HEK293T (cell line): ENCODE data around the gene ANKRD44.

ENCODE experiments used
- FOXK2 ChIP-seq: fragments of 450-650 bp; IDR thresholded peaks from 2 replicates; pipeline ENCODE4 v1.6.1; 2016; ENCODE audit warnings: mild to moderate bottlenecking
- LEF1 ChIP-seq: fragments of 450-650 bp; IDR thresholded peaks from 2 replicates; pipeline ENCODE4 v1.6.1; 2017; ENCODE audit warnings: mild to moderate bottlenecking, borderline replicate concordance
- NFRKB ChIP-seq: fragments of 450-650 bp; IDR thresholded peaks from 2 replicates; pipeline ENCODE4 v1.6.1; 2016; ENCODE audit warnings: mild to moderate bottlenecking, moderate library complexity
- SP1 ChIP-seq: fragments of 450-650 bp; IDR thresholded peaks from 2 replicates; pipeline ENCODE4 v1.6.1; 2017

DNA sequence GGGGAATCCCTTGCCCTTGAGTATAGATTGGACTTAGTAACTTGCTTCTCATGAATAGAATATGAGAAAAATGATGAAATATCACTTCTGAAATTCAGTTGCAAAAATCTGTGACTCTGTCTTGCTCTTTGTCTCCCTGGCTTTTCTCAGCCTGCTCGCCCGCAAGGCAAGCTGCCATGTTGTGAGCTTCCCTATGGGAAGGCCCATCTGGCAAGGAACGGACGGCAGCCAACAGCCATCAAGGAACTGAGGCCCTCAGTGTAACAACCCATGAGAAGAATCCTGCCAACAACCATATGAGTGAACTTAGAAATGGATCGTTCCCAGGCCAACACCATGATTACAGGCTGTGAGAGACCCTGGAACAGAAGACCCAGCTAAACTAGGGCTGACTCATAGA is 325.7 kb downstream of the ANKRD44 start:
- no peak for TF ChIP-seq LEF1
- TF ChIP-seq SP1: no peak
- no peak for TF ChIP-seq FOXK2
- TF ChIP-seq NFRKB: no peak
